Coronary artery (tissue), 2 donors: ENCODE results near the gene MARK3.

ENCODE experiments used
- DNase-seq: peaks from one replicate; pipeline ENCODE4 v3.0.0-alpha.2; 2017; ENCODE audit warnings: low spot score
- H3K27ac ChIP-seq, 2 donors: fragments of 200-600 bp; sonication (generic); one replicate each; pipeline ENCODE4 v1.5.1; 2016 to 2019
- H3K4me3 ChIP-seq: fragments of 200-600 bp; sonication (generic); 2 replicates; pipeline ENCODE4 v1.5.1; 2016; ENCODE audit warnings: mild to moderate bottlenecking, moderate library complexity
- TF ChIP-seq, protein P1 (sequence below): fragments of 200-600 bp; sonication (generic); IDR thresholded peaks from one replicate; pipeline ENCODE4 v1.5.1; 2019; ENCODE audit warnings: antibody characterized with exemption

Gene MARK3

DNA sequence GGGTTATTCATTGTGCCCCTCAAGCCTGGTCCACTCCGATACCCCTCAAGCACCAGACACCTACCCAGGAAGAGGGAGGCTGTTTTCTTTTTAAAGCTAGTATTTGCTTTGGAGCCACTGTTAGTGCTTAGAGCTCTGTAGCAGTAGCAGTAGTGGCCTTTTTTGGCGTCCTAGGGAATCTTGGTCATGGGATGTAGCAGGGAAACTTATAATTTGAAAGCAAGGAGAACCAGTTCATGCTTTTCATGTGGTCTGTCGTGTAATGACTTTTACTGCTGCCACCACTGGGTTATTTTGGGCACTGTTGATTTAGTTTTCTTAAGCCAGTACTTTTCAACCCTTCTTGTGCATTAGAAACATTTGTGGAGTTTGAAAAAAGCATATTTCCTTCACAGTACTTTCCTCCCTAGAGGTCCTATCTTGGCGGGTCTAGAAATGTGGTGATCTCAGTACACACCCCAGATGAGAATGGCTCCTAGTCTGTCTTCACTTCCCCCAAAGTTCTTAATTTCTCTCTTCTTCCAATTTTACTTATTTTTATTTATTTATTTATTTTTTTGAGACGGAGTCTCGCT is 49.7 kb downstream of the MARK3 start:
- TF ChIP-seq, protein P1, sequence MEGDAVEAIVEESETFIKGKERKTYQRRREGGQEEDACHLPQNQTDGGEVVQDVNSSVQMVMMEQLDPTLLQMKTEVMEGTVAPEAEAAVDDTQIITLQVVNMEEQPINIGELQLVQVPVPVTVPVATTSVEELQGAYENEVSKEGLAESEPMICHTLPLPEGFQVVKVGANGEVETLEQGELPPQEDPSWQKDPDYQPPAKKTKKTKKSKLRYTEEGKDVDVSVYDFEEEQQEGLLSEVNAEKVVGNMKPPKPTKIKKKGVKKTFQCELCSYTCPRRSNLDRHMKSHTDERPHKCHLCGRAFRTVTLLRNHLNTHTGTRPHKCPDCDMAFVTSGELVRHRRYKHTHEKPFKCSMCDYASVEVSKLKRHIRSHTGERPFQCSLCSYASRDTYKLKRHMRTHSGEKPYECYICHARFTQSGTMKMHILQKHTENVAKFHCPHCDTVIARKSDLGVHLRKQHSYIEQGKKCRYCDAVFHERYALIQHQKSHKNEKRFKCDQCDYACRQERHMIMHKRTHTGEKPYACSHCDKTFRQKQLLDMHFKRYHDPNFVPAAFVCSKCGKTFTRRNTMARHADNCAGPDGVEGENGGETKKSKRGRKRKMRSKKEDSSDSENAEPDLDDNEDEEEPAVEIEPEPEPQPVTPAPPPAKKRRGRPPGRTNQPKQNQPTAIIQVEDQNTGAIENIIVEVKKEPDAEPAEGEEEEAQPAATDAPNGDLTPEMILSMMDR = no peak
- H3K4me3 ChIP-seq = no peak overlapping the region
- peak overlapping the region; percentile 44 to 55 for H3K27ac ChIP-seq
- DNase-seq = no peak

DNA sequence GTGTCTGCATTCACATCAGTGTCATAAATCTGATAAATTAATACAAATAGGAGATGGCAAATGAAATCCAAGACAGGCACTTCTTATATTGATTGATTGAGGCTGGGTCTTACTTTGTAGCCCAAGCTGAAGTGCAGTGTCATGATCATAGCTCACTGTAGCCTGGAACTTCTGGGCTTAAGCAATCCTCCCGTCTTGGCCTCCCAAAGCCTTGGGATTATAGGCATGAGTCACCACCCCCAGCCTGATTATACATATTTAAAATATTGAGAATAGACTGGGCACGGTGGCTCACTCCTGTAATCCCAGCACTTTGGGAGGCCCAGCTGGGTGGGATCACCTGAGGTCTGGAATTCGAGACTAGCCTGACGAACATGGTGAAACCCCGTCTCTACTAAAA is 51.3 kb downstream of the MARK3 start:
- no peak for DNase-seq
- TF ChIP-seq, protein P1 = no peak
- H3K4me3 ChIP-seq = no peak overlapping the region
- no peak overlapping the region for H3K27ac ChIP-seq

DNA sequence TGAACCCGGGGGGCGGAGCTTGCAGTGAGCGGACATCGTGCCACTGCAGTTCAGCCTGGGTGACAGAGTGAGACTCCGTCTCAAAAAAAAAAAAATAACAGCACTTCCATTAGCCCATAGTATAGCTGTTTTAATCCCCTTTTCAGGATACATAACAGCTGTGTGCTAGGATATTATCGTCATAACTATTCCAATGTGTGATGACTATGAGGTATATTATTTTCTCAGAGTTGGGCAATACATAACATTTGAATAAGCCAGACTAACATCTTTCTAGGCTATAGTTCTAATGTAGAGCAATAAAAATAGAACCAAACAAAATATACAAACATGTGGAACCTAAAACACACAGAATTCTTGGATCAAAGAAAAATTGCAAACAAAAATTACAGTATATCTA is 57.1 kb downstream of the MARK3 start:
- DNase-seq = no peak
- Histone ChIP-seq H3K4me3 (no peak overlapping the region), H3K27ac (no peak overlapping the region)
- TF ChIP-seq, protein P1 = no peak

GRCh38 chr14:103443111-103443510 is 57.9 kb downstream of the MARK3 start:
- H3K4me3 ChIP-seq = no peak overlapping the region
- TF ChIP-seq, protein P1 = no peak
- DNase-seq = no peak
- no peak overlapping the region for H3K27ac ChIP-seq

DNA sequence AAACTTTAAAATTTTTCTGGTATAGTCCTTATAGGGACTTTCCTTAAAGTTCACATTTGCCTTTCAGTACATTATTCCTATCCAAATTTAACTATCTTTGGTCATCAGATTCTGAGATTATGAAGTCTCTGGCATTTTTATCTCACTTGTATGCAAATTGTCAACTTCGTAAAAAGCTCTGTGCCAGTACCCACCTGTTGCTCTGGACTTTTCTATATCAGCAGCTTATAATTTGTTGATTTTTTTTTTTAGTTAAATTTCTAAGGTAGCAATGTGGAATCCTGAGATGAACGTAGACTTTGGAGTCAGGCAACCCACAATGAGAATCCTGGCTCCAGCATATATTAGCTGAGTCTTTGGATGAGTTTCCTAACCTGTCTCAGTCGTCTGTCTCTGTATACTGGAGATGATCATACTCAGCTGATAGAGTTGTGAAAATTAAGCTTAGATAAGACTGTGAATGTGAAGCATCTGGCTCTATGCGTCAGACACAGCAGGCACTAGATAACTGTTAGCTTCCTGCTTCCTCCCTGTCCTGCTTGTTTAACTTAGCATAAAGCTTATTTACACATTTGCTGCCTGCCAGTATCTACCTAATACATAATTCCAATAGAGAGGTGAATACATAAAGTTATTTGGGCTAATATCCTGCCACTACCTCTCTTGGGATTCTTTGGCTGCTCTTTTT is 59.8 kb downstream of the MARK3 start:
- TF ChIP-seq, protein P1 = no peak
- Histone ChIP-seq H3K27ac (no peak overlapping the region), H3K4me3 (no peak overlapping the region)
- no peak for DNase-seq

DNA sequence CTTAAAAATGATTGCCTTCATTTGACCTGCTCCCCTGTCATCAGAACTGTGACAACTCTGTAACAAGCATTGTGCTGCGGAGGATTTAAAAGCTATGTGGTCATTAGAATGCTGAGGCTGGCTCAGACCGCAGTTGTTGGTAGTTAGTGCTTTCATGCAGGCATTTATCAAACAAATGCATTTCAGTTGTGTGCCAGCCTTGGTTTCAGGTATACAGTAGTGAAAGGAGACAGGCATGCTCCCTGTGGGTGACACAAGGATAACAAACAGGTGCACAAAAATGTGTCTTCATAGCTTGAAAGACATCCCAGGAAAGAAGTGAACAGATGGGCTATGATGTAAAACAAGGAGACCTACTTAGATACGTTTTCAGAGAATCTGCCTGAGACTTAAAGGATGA is 60.6 kb downstream of the MARK3 start:
- TF ChIP-seq, protein P1 = no peak
- no peak overlapping the region for H3K27ac ChIP-seq
- no peak overlapping the region for H3K4me3 ChIP-seq
- DNase-seq = no peak

DNA sequence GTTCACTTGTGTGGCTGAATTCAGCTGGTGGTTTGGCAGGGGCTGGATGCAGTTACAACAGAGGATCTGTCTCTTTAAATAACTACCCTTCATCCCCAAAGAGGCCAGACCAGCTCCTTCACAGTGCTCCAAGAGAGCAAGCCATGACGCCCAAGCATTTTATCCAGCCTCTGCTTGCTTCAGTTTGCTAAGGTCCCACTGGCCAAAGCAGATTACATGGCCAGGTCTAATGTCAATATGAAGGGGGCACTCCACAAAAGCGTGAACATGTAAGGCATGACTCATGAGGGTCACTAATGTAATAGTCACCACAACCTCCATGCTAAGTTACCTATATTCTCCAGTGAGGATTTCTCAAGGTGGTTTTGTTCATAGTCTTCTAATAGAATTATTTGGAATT is 62.9 kb downstream of the MARK3 start:
- Histone ChIP-seq H3K27ac (no peak overlapping the region), H3K4me3 (no peak overlapping the region)
- no peak for DNase-seq
- TF ChIP-seq, protein P1 = no peak
